A549 treated with dexamethasone at 1 μM for 4 hours (cell line): ENCODE results near the gene FANCL. TPM values are rescaled to one million over a fixed set of nuclear protein-coding genes. Genes with fewer than 3 reads are reported as not detected.

ENCODE experiments used
- total RNA-seq: library from RNA; stranded (reverse); fragments of 200-300 nt; extraction: Qiagen RNA extraction; gene quantifications from 5 replicates; pipeline ENCODE4 v1.2.3, GENCODE V29; 2022

Gene FANCL
- total RNA-seq, result 20.8 to 24.0 TPM (median 22.7 TPM) in 5 replicates

GRCh38 chr2:58240670-58241545 is at the start of gene FANCL:
Gene FANCL, minus strand, starts transcription at chr2:58241325. Its CDS starts 12 bp downstream, at chr2:58241313.

Other genes with a start within 250 kb of the FANCL start
- 28.1 to 32.8 TPM (median 30.7 TPM) in 5 replicates for gene VRK2, start 194.5 kb downstream of the FANCL start, total RNA-seq